Activated T-helper 1 cell treated with Interleukin-2 at 50 U/mL for 16 hours (primary cell): ENCODE measurements around the gene LSP1.

Experiments used
- DNase-seq: peaks from one replicate; pipeline ENCODE4 v3.0.0-alpha.2; 2020; ENCODE audit warnings: low read depth

Gene LSP1

DNA sequence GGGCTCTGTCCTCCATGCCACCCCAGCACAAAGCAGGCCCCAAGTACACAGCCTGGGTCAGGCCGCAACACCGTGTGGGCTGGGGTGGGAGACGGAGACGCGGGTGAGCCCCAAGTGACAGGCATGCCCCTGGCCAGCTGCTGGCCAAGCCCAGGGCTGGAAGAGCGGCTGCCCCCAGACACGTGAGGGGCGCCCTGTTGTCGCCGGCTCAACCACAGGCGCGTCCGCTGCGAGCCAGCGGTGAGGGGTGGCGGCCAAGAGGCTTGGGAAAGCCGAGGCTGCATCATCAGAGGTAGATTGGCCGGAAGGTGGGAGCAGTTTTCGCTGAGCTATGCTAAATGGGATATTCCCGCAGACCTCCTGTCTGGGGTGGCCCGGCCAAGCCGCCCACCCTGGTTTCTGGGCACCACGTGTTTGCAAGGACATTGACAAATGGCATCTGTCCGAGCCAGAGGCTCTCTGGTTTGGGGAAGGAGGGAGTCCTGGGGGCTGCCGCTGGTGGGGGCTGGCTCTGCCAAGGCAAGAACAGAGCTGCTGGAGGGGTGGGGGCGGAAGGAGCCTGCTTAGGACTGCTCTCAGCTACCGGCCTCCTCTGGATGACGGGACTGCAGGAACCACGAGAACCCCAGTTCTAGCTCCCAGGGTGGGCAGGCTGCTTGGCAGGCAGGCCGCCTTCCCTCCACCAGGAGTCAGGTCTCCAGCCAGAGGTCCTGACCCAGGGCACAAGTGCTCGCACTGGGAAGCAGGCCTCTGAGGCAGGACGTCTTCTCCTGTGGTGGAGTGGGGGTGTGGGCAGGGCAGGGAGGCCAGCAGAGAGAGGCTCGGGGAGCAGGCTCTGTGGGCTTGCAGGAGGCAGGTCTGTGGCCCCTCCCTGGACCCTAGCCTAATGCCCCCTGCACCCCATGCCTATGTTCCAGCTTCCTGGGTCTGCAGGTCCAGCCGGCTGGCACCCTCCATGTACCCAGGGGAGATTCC, 38.3 kb downstream of the LSP1 start:
- DNase-seq = no peak

DNA sequence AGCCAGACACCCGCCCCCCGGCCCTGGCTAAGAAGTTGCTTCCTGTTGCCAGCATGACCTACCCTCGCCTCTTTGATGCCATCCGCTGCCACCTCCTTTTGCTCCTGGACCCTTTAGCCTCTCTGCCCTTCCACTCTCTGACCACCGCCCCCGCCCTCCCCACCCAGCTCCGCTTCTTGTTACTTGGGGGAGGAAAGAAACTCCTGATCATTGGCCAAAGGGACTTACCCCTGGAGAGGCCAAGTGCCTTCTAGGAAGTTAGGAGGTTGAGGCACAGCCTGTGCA, 38.9 kb downstream of the LSP1 start, which contains the start of gene PRR33:
Gene PRR33, minus strand, starts transcription at position 65 of the 285 bp plus-strand sequence. CDS start 1,311 bp downstream, outside the sequence.
- no peak for DNase-seq

DNA sequence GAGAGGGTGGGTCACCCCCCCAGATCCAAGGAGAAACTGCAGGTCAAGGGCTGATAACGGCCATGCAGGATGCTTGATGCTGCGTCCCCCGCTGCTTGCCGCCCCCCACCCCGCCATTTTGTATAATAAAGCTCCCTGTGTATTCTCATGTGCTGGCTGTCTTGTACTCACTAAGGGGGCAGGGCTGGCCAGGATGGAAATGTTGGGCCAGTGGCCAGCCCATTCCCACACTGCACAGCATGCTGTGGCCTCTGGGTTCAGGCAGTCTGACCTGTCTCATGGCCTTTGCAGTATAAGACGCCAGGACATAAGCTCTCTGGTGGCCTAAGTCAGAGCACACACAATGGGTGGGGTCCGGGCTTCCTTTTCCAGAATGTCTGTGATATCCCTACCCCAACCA, 39.2 kb downstream of the LSP1 start:
- DNase-seq = no peak

DNA sequence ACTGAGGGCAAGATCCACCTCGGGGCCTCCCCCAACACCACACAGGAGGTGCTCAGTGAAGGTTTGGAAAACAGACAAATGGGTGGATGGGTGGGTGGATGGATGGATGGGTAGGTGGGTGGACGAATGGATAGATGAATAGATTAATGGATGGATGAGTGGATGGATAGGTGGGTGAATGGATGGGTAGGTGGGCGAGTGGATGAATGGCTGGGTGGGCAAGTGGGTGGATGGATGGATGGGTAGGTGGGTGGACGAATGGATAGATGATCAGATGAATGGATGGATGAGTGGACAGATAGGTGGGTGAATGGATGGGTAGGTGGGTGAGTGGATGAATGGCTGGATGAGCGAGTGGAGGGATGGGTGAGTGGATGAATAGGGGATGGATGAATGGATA, 39.7 kb downstream of the LSP1 start:
- DNase-seq = no peak

DNA sequence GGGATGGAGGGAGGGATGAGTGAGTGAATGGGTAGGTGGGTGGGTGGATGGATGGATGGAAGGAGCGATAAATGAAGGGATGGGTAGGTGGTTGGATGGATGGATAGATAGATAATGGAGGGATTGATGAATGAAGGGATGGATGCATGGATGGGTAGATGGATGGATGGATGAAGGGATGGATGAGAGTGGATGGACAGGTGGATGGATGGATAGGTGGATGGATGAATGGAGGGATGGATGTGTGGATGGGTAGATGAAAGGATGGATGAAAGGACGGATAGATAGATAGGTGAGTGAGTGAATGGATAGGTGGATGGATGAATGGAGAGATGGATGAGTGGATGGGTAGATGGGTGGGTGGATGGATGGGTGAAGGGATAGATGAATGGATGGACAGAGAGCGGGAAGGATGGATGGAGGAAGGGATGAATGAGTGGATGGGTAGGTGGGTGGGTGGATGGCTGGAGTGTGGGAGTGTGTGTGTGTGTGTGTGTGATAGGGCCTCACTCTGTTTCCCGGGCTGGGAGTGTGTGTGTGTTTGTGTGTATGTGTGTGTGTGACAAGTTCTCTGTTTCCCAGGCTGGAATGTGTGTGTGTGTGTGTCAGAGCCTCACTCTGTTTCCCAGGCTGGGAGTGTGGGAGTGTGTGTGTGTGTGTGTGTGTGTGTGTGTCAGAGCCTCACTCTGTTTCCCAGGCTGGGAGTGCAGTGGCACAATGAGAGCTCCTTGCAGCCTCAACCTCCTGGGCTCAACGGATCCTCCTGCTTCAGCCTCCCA, 40.9 kb downstream of the LSP1 start:
- DNase-seq = no peak

DNA sequence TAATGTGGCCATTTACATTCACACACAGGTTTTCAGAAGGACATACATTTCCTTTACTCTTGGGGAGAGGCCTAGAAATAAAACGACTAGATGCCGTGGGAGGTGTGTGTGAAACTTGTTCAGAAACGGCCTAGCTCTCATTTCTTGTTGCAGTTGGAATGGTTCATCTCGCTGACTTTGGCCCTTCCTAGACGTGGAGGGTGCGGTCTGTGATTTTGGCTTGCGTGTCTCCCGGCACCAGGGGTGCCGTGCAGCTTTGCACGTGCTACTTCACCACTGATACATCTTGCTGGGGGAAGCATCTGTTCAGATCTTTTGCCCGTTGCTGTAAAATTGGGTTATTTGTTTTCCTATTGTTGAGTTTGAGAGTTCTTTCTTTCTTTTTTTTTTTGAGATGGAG, 41.9 kb downstream of the LSP1 start:
- DNase-seq = no peak

DNA sequence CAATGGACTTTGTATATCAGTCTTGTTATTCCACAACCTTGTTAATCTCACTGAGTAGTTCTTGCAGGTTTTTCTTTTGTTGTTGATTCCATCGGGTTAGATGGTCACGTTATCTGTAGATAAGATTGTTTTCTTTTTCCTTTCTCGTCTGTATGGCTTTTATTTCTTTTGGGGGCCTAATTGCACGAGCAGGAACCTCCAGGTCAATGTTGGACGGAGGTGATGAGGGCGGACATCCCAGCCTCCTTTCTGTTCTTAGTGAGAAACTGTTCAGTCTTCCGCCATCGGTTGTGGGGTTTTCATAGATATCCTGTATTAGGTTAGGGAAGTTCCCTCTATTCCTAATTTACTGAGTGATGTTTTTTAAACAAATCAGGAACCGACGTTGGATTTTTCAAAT, 43.6 kb downstream of the LSP1 start:
- no peak for DNase-seq

DNA sequence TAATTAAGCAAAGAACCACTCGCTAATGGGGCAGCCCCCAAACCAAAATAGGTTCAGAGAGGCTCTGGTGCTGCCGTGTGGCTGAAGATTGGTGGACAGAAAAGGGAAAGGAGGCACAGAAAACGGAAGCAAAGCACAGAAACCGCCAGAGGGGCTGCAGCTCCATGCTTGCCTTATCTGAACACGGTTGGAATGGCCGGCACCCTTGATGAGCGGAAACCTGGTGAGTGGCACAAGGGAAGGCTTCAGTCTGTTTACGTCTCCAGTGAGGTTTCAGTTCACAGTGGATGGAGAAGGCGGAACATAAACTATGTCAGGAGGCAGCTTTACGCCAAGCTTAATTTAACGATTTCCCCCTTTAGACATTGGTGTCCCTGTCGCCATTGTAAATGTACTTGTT, 44.0 kb downstream of the LSP1 start:
- no peak for DNase-seq

DNA sequence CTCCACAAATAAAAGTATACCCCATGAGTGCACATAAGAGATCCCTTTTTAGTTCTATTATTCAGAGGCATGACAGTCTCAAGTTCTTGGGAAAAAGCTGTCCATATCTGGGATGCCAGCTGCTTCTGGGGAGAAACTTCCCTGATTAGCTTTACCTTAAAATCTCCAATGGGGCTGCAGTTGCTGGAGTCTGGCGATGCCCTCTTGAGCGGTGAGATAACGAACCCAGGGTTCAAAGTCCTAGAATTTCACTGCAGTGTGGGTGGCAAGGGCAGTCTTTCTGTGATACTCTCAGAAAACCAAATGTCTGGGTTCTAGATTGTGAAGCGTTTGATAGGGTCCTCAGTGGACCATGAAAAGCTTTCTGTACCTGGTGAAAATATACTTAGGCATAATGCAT, 46.2 kb downstream of the LSP1 start:
- DNase-seq = no peak

DNA sequence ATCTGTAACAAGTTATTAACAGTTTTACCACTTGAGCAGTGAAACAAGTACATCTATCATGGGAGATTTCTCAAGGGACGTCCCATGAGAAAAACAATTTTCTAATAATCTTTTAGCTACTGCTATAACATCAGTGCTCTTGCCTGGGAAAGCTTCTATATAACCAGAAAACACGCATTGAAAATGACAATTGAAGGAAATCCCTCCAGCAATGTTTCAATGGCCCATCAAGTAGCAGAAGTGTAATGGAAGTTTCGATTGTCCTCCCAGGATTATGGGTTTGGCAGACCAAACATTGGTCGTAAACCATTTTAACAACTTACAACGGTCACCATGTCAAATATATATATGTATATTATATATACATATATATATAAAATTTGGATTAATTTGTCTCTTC, 46.8 kb downstream of the LSP1 start:
- no peak for DNase-seq

DNA sequence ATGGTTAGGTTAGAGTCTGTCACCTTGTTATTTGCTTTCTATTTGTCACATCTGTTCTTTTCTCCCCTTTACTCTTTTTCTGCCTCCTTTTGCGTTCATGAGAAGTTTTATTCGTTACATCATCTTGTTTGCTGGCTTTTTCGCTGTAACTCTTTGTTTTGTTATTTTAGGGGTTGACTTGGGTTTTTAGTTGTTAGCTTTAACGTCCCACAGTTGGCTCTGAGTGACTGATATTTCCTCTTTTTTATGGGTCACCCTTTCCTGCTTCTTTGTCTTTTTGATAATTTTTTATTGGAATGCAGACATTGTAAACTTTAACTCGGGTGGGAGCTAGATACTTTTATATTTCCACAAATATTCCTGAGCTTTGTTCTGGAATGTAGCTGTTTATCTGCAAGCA, 53.3 kb downstream of the LSP1 start:
- no peak for DNase-seq

DNA sequence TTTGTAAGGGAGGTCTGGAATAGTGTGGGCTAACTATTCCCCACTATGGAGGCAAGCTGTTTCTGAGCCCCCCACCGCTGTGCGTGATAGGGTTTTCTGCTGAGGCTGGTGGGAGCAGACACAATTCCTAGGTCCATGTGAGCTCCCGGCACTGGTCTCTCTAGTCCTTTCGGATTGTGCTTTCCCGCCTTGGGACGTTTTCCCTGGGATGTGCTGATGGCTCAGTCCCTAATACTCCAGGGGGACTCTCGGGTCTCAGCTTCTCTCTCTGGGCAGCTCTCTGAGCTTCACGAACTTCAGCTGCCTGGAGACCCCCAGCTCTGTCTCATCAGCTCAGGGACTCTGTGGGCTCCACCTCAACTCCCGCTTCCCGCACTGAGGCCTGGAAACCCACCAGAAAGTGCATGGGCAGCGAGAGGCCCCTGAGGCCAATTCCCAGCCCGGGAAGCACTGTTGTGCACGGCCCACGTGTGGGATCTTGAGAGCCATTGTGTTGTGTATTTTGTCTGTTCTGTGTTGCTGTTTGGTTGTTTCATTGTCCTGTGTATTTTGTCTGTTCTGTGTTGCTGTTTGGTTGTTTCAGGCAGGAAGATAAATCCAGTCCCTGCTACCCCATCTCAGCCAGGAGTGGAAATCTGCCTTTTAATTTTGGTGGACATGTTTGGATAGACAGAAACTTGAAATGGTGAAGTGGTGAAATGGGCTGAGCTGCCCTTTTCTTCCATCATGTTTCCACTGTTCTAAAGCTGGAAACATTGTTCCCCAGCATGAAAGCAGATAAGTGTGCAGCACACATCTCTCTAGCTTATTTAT, 53.9 kb downstream of the LSP1 start:
- no peak for DNase-seq

DNA sequence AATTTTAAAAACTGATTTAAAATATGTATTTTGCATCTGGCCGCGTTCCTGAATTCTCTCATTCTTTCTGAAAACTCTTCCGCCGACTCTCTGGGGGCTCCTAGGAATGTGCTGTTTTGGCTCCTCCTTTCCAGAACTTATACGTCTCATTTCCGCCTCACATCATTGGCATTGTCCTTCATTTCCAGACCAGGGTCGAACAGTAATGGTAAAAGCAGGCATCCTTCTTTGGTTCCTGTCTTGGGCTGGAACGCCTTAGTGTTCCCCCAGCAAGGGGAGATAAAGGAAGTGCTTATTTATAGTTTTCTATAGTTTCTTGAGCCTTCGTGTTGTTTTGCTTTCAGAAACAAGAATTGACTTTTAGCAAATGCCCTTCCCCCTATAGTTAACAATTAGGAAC, 55.7 kb downstream of the LSP1 start:
- DNase-seq = no peak

DNA sequence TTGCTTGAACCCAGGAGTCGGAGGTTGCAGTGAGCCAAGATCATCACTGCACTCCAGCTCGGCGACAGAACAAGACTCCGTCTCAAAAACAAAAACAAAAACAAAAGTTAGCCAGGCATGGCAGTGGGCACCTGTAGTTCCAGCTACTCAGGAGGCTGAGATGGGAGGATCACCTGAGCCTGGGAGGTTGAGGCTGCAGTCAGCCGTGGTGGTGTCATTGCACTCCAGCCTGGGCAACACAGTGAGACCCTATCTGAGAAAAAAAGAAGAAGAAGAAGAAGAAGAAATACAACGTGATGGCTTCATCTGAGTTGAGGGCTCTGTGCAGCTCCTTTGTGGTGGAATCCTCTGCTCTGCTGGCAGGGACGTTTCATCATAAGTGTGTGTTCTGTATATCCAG, 56.6 kb downstream of the LSP1 start:
- DNase-seq = no peak

DNA sequence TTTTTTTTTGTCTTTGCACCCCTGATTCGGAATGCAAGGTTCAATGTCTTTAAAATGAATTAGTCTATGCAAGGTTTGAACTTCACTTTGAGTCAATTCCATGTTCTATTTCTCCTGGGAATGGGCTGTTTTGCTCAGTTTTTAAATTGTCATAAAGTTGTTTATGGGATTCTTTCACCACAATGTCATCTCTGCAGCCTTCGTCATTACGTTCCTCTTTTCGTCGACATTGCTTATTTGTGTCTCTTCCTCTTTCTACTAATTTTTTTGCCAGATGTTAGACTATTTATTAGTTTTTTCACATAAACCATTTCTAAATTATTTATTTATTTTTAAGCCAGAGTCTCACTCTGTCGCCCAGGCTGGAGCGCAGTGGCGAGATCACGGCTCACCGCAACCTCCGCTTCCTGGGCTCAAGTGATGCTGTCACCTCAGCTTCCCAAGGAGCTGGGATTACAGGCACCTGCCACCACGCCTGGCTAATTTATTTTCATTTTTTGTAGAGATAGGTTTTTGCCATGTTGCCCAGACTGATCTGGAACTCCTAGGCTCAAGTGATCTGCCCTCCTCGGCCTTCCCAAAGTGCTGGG, 59.5 kb downstream of the LSP1 start:
- DNase-seq = no peak

DNA sequence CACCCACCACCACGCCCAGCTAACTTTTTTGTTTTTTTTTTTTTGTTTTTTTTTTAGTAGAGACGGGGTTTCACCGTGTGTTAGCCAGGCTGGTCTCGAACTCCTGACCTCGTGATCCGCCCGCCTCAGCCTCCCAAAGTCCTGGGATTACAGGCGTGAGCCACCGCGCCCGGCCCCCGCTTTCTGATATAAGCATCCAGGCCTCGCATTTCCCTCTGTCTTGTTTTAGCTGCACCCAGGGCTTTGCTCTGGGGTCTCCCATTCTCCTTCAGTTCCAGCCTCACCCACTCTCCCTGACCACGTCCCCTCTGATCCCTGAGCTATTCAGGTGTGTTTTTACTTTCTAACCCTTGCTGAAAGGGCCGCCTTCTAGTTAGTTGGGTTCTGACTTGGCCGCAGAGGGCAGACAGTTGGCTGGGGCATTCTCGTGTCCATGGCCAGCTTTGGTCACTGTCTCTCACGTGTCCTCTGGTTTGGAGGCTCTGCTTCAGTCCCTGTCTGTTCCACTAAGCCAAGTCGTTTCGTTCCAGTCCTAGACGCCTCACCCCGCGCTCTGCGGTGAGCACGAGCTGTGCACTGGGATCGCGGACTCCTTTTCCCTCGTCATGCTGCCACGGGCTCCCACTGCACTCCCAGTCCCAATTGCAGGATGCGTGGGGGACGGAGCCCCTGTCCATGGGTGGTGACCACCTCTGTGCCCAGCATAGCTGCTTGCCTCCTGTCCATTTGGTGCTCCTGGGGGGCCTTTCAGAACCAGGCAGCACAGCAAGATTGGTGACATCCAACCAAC, 60.6 kb downstream of the LSP1 start:
- no peak for DNase-seq

DNA sequence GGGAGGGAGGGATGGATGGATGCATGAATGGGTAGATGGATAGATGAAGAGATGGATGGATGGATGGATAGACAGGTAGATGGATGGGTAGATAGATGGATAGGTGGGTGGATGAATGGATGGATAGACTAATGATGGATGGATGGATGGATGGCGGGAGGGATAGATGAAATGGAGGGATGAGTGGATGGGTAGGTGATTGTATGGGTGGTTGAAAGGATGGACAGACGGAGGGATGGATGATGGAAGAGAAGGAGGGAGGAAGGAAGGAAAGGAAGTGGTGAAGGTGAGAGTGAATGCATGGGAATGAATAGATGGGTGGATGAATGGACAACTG, 62.9 kb downstream of the LSP1 start:
- no peak for DNase-seq

DNA sequence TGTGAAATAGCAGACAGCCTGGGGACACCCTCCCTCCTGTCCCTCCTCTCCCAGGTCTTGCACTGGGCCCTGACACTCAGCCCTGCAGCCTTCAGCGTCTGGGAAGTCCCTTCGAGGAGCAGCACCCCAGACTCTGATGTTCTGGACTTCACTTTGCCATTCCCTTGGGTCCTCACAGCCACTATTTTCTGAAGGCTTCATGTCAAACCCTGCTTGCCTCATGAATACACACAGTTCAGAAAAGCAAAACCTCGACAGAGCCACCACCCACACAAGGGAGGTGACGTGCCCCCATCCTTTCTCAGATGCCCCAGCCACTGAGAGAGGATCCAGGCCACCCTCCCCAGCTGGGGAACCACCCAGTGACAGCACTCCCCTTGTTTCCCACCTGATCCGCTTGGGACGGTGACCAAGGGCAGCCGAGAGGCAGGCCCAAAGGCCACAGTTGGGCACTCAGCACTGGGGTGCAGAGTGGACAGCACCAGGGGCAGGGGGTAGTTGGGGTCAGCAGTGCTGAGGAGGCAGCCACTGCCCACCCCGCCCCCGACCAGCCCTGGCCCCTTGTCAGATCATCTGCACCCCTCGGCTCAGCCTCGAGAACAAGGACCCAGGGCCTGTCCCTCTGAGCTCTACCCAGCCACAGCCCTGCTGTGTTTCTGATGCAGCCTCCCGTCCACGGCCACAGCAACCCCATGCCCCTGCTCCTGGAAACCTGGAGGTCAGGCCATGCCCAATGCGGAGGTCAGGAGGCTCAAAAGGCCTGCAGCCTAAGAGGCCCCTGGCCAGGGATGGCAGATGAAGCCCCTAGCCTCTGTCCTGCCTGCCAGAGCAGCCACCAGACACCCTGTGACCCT, 63.5 kb downstream of the LSP1 start:
- DNase-seq = no peak

DNA sequence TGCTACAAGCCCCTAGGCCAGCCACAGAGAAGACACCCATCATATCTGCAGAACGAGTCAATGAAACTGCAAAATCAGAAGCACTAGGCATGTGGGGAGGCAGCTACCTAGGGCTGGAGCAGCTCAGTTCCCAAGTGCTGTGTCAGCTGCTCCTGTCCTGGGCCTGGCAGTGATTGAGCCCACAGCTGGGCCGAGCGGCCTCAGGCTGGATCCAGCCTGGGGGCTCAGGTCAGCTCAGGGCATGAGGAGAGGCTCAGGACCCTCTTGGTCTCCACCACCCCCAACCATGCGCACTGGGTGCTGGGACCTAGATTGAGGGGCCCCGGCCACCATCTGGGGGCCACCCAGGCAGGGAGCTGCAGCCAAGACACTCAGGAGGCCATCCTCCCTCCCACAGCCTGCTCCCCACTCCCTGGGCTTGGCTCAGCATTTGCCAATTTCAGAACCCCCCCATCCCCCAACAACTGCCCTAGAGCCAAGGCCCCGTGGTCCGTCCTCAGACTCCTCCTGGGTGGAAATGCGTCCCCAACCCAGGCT, 64.2 kb downstream of the LSP1 start:
- no peak for DNase-seq
